Natural killer cell treated with Interleukin-12 subunit alpha and Interleukin-12 subunit beta and Interleukin-15 and Interleukin-18, amount 100 ng/mL, for 72 hours (primary cell): Measurements from ENCODE around the gene P3H2. TPM values are rescaled to one million over a fixed set of nuclear protein-coding genes. Genes with fewer than 3 reads are reported as not detected.

Experiments used
- ATAC-seq, 2 donors: fragments of 150-1000 bp; cut with Tn5 transposase in 1 of 2; sonication (Bioruptor Pico), chemical (Tn5 transposase) in 1 of 2; 2 replicates each; pipeline ENCODE4 v1.10.0; 2021
- DNase-seq: peaks from one replicate; pipeline ENCODE4 v3.0.0; 2022; ENCODE audit warnings: low spot score
- H3K27ac Mint-ChIP-seq, 2 donors: 1 replicate in 1 of 2; 2 replicates in 1 of 2; pipeline ENCODE4 v1.8.0; 2022; ENCODE audit warnings: mixed read lengths in 2 of 2, mild to moderate bottlenecking in 1 of 2, moderate library complexity in 1 of 2
- H3K27me3 Mint-ChIP-seq, 2 donors: 1 replicate in 1 of 2; 2 replicates in 1 of 2; pipeline ENCODE4 v1.8.0; 2022; ENCODE audit warnings: mixed read lengths in 2 of 2
- H3K36me3 Mint-ChIP-seq: one replicate; pipeline ENCODE4 v1.8.0; 2022; ENCODE audit warnings: mixed read lengths
- H3K4me1 Mint-ChIP-seq, 2 donors: 1 replicate in 1 of 2; 2 replicates in 1 of 2; pipeline ENCODE4 v1.8.0; 2022; ENCODE audit warnings: low read depth in 2 of 2, mixed read lengths in 2 of 2, mild to moderate bottlenecking in 1 of 2
- H3K4me3 Mint-ChIP-seq: one replicate; pipeline ENCODE4 v1.8.0; 2022; ENCODE audit warnings: mixed read lengths
- H3K9me3 Mint-ChIP-seq: 2 replicates; pipeline ENCODE4 v1.8.0; 2022; ENCODE audit warnings: mixed read lengths
- total RNA-seq, 2 donors: library from RNA; stranded (reverse); gene quantifications; one replicate each; pipeline ENCODE4 v1.2.3, GENCODE V29; 2022

The P3H2 gene
- total RNA-seq, 2 donors from 2014 or later, result not detected

- peaks cover 7% of the 10 kb centered on the region for H3K36me3 Mint-ChIP-seq
- H3K27me3 Mint-ChIP-seq, result peaks cover 16 to 28% of the 10 kb centered on the region in 2 donors
- ATAC-seq (no peak), DNase-seq (no peak)
- H3K4me1 Mint-ChIP-seq, result peaks cover 3 to 6% of the 10 kb centered on the region in 2 donors
- H3K4me3 Mint-ChIP-seq, result no peak overlapping the region
- H3K27ac Mint-ChIP-seq, result no peak overlapping the region
- no peaks in the 10 kb centered on the region for H3K9me3 Mint-ChIP-seq
Measured at GRCh38 chr3:190118438-190118837, 2.3 kb downstream of the P3H2 start.

- Mint-ChIP-seq H3K36me3 (peaks cover 7% of the 10 kb centered on the region), H3K27me3 (peaks cover 16 to 28% of the 10 kb centered on the region in 2 donors), H3K4me3 (no peak overlapping the region), H3K4me1 (peaks cover 3 to 6% of the 10 kb centered on the region in 2 donors), H3K9me3 (no peaks in the 10 kb centered on the region), H3K27ac (no peak overlapping the region)
- ATAC-seq, result no peak
- no peak for DNase-seq
Measured at GRCh38 chr3:190117981-190118380, 2.7 kb downstream of the P3H2 start.

- no peak for DNase-seq
- H3K27ac Mint-ChIP-seq, result no peak overlapping the region
- peaks cover 7% of the 10 kb centered on the region for H3K36me3 Mint-ChIP-seq
- peaks cover 16 to 20% of the 10 kb centered on the region in 2 donors for H3K27me3 Mint-ChIP-seq
- no peak overlapping the region for H3K4me3 Mint-ChIP-seq
- no peaks in the 10 kb centered on the region for H3K9me3 Mint-ChIP-seq
- H3K4me1 Mint-ChIP-seq, result peaks cover 3 to 6% of the 10 kb centered on the region in 2 donors
- ATAC-seq, result no peak
Measured at GRCh38 chr3:190116551-190117067, 4.1 kb downstream of the P3H2 start.

GRCh38 chr3:190110826-190111225 lies 9.9 kb downstream of the P3H2 start:
- DNase-seq, result no peak
- Mint-ChIP-seq H3K9me3 (no peaks in the 10 kb centered on the region), H3K4me3 (no peak overlapping the region), H3K4me1 (no peaks in the 10 kb centered on the region), H3K36me3 (no peaks in the 10 kb centered on the region), H3K27ac (no peak overlapping the region), H3K27me3 (peaks cover 0 to 3% of the 10 kb centered on the region in 2 donors)
- no peak for ATAC-seq

GRCh38 chr3:190109441-190109840 lies 11.3 kb downstream of the P3H2 start:
- Mint-ChIP-seq H3K27me3 (peaks cover 0 to 4% of the 10 kb centered on the region in 2 donors), H3K4me1 (no peaks in the 10 kb centered on the region), H3K9me3 (no peaks in the 10 kb centered on the region), H3K27ac (no peak overlapping the region), H3K36me3 (no peaks in the 10 kb centered on the region), H3K4me3 (no peak overlapping the region)
- DNase-seq (no peak), ATAC-seq (no peak)

- Mint-ChIP-seq H3K9me3 (no peaks in the 10 kb centered on the region), H3K4me3 (no peak overlapping the region), H3K4me1 (no peaks in the 10 kb centered on the region), H3K27me3 (peaks cover 0 to 4% of the 10 kb centered on the region in 2 donors), H3K27ac (no peak overlapping the region), H3K36me3 (no peaks in the 10 kb centered on the region)
- ATAC-seq, result no peak
- no peak for DNase-seq
Measured at GRCh38 chr3:190108804-190109203, 11.9 kb downstream of the P3H2 start.

- no peaks in the 10 kb centered on the region for H3K9me3 Mint-ChIP-seq
- no peaks in the 10 kb centered on the region for H3K36me3 Mint-ChIP-seq
- DNase-seq, result no peak
- no peak for ATAC-seq
- peaks cover 0 to 5% of the 10 kb centered on the region in 2 donors for H3K27me3 Mint-ChIP-seq
- H3K4me1 Mint-ChIP-seq, result no peaks in the 10 kb centered on the region
- H3K4me3 Mint-ChIP-seq, result no peak overlapping the region
- H3K27ac Mint-ChIP-seq, result no peak overlapping the region
Measured at GRCh38 chr3:190105876-190106275, 14.8 kb downstream of the P3H2 start.

GRCh38 chr3:190101320-190102011 lies 19.2 kb downstream of the P3H2 start:
- H3K27ac Mint-ChIP-seq, result no peak overlapping the region
- no peaks in the 10 kb centered on the region for H3K9me3 Mint-ChIP-seq
- no peaks in the 10 kb centered on the region for H3K36me3 Mint-ChIP-seq
- DNase-seq, result no peak
- no peaks in the 10 kb centered on the region for H3K4me1 Mint-ChIP-seq
- ATAC-seq, result no peak
- peaks cover 0 to 5% of the 10 kb centered on the region in 2 donors for H3K27me3 Mint-ChIP-seq
- no peak overlapping the region for H3K4me3 Mint-ChIP-seq

- ATAC-seq, result no peak
- Mint-ChIP-seq H3K9me3 (peaks cover 3% of the 10 kb centered on the region), H3K4me1 (peaks cover 0 to 2% of the 10 kb centered on the region in 2 donors), H3K27me3 (peaks cover 0 to 4% of the 10 kb centered on the region in 2 donors), H3K4me3 (no peak overlapping the region), H3K36me3 (no peaks in the 10 kb centered on the region), H3K27ac (no peak overlapping the region)
- DNase-seq, result no peak
Measured at GRCh38 chr3:190099099-190099498, 21.6 kb downstream of the P3H2 start.

- H3K27me3 Mint-ChIP-seq, result peaks cover 0 to 4% of the 10 kb centered on the region in 2 donors
- H3K9me3 Mint-ChIP-seq, result peaks cover 6% of the 10 kb centered on the region
- DNase-seq, result no peak
- no peaks in the 10 kb centered on the region for H3K36me3 Mint-ChIP-seq
- ATAC-seq, result no peak
- H3K4me3 Mint-ChIP-seq, result no peak overlapping the region
- peaks cover 0 to 2% of the 10 kb centered on the region in 2 donors for H3K4me1 Mint-ChIP-seq
- H3K27ac Mint-ChIP-seq, result no peak overlapping the region
Measured at GRCh38 chr3:190097617-190098016, 23.1 kb downstream of the P3H2 start.

- peaks cover 0 to 4% of the 10 kb centered on the region in 2 donors for H3K27me3 Mint-ChIP-seq
- peaks cover 6% of the 10 kb centered on the region for H3K9me3 Mint-ChIP-seq
- DNase-seq (no peak), ATAC-seq (no peak)
- no peaks in the 10 kb centered on the region for H3K36me3 Mint-ChIP-seq
- H3K27ac Mint-ChIP-seq, result no peak overlapping the region
- no peak overlapping the region for H3K4me3 Mint-ChIP-seq
- H3K4me1 Mint-ChIP-seq, result peaks cover 0 to 2% of the 10 kb centered on the region in 2 donors
Measured at GRCh38 chr3:190097025-190097424, 23.7 kb downstream of the P3H2 start.

- H3K36me3 Mint-ChIP-seq, result no peaks in the 10 kb centered on the region
- H3K4me1 Mint-ChIP-seq, result peaks cover 0 to 2% of the 10 kb centered on the region in 2 donors
- peaks cover 5 to 7% of the 10 kb centered on the region in 2 donors for H3K27me3 Mint-ChIP-seq
- H3K4me3 Mint-ChIP-seq, result no peak overlapping the region
- peaks cover 10% of the 10 kb centered on the region for H3K9me3 Mint-ChIP-seq
- ATAC-seq (no peak), DNase-seq (no peak)
- H3K27ac Mint-ChIP-seq, result no peak overlapping the region
Measured at GRCh38 chr3:190096345-190096744, 24.4 kb downstream of the P3H2 start.

GRCh38 chr3:190094160-190094718 lies 26.5 kb downstream of the P3H2 start:
- ATAC-seq, result no peak
- peaks cover 0 to 2% of the 10 kb centered on the region in 2 donors for H3K4me1 Mint-ChIP-seq
- H3K36me3 Mint-ChIP-seq, result no peaks in the 10 kb centered on the region
- peaks cover 4 to 6% of the 10 kb centered on the region in 2 donors for H3K27me3 Mint-ChIP-seq
- no peak overlapping the region for H3K4me3 Mint-ChIP-seq
- DNase-seq, result no peak
- H3K27ac Mint-ChIP-seq, result no peak overlapping the region
- peaks cover 10% of the 10 kb centered on the region for H3K9me3 Mint-ChIP-seq

GRCh38 chr3:190092250-190092649 lies 28.4 kb downstream of the P3H2 start:
- Mint-ChIP-seq H3K9me3 (peaks cover 10% of the 10 kb centered on the region), H3K4me3 (no peak overlapping the region), H3K4me1 (peaks cover 0 to 2% of the 10 kb centered on the region in 2 donors), H3K36me3 (no peaks in the 10 kb centered on the region), H3K27ac (no peak overlapping the region), H3K27me3 (peaks cover 4 to 6% of the 10 kb centered on the region in 2 donors)
- DNase-seq (no peak), ATAC-seq (no peak)
